GM21576 (cell line): ENCODE measurements around the gene ZP1.

Source experiments
- ATAC-seq: cut with Tn5 transposase; IDR thresholded peaks from one replicate; pipeline ENCODE4 v1.9.1; 2021; ENCODE audit warnings: mild to moderate bottlenecking, moderate library complexity; ENCODE audit not compliant: unreplicated experiment

ZP1 gene

GRCh38 chr11:60858731-60859464 is 8.4 kb upstream of the ZP1 start:
- no peak for ATAC-seq

GRCh38 chr11:60859616-60860250 is 7.6 kb upstream of the ZP1 start:
- no peak for ATAC-seq

- no peak for ATAC-seq
Measured at GRCh38 chr11:60860943-60861342, 6.4 kb upstream of the ZP1 start.

- no peak for ATAC-seq
Measured at GRCh38 chr11:60862171-60862570, 5.2 kb upstream of the ZP1 start.

- no peak for ATAC-seq
Measured at GRCh38 chr11:60863550-60864521, 3.5 kb upstream of the ZP1 start.

- ATAC-seq: no peak
Measured at GRCh38 chr11:60864856-60865513, 2.4 kb upstream of the ZP1 start.

- ATAC-seq: no peak
Measured at GRCh38 chr11:60867871-60868681, 734 bp downstream of the ZP1 start.

GRCh38 chr11:60868682-60869450 is 1.5 kb downstream of the ZP1 start:
- no peak for ATAC-seq

GRCh38 chr11:60869451-60869825 is 2.1 kb downstream of the ZP1 start:
- ATAC-seq: no peak

GRCh38 chr11:60870276-60870675 is 2.9 kb downstream of the ZP1 start:
- no peak for ATAC-seq

- no peak for ATAC-seq
Measured at GRCh38 chr11:60870733-60871377, 3.5 kb downstream of the ZP1 start.

- ATAC-seq: no peak
Measured at GRCh38 chr11:60871378-60872061, 4.2 kb downstream of the ZP1 start.

- no peak for ATAC-seq
Measured at GRCh38 chr11:60872124-60872960, 5.0 kb downstream of the ZP1 start.

- ATAC-seq: no peak
Measured at GRCh38 chr11:60872961-60873524, 5.7 kb downstream of the ZP1 start.

GRCh38 chr11:60873533-60873932 is 6.2 kb downstream of the ZP1 start:
- ATAC-seq: no peak

GRCh38 chr11:60874421-60875365 is 7.4 kb downstream of the ZP1 start:
- no peak for ATAC-seq
